Transverse colon (tissue), 4 donors: ENCODE measurements around the gene ABHD12. TPM values are rescaled to one million over a fixed set of nuclear protein-coding genes. Genes with fewer than 3 reads are reported as not detected.

Source experiments
- DNase-seq: peaks from one replicate; pipeline ENCODE4 v3.0.0-alpha.2; 2019
- H3K27ac ChIP-seq, 4 donors: fragments of 200-600 bp; sonication (generic); 2 replicates each; pipeline ENCODE4 v1.5.1; 2016 to 2018; ENCODE audit warnings: inconsistent platforms in 4 of 4
- H3K27me3 ChIP-seq: fragments of 200-600 bp; sonication (generic); 2 replicates; pipeline ENCODE4 v1.5.1; 2017; ENCODE audit warnings: inconsistent platforms
- H3K36me3 ChIP-seq, 4 donors: fragments of 200-600 bp; sonication (generic); 2 replicates each; pipeline ENCODE4 v1.5.1; 2017 to 2019; ENCODE audit warnings: inconsistent platforms in 4 of 4
- H3K4me1 ChIP-seq, 4 donors: fragments of 200-600 bp; sonication (generic); 2 replicates each; pipeline ENCODE4 v1.5.1; 2017 to 2020; ENCODE audit warnings: inconsistent platforms in 4 of 4
- H3K4me3 ChIP-seq, 4 donors: fragments of 200-600 bp; sonication (generic); 1 replicate in 1 of 4; 2 replicates in 3 of 4; pipeline versions ENCODE4 v1.5.1 to v1.6.1; 2017 to 2019; ENCODE audit warnings: inconsistent platforms in 4 of 4
- H3K9me3 ChIP-seq, 2 donors: fragments of 200-600 bp; sonication (generic); 2 replicates each; pipeline ENCODE4 v1.5.1; 2017 to 2019; ENCODE audit warnings: inconsistent platforms in 2 of 2
- EP300 ChIP-seq: sonication (generic); formaldehyde crosslinking; IDR thresholded peaks from one replicate; pipeline ENCODE4 v1.6.1; 2017; ENCODE audit warnings: antibody characterized with exemption, low read depth
- POLR2A ChIP-seq: fragments of 450-650 bp; IDR thresholded peaks from one replicate; pipeline ENCODE4 v1.6.1; 2016; ENCODE audit warnings: antibody characterized with exemption, mild to moderate bottlenecking, moderate library complexity
- POLR2AphosphoS5 ChIP-seq, 3 donors: sonication (generic); formaldehyde crosslinking; IDR thresholded peaks; one replicate each; pipeline ENCODE4 v1.6.1; 2016; ENCODE audit warnings: antibody characterized with exemption in 3 of 3
- WGBS, 2 donors: methylation state at CpG; one replicate each; pipeline ENCODE4 v1.1.5; 2018; ENCODE audit warnings: low coverage in 1 of 2; 5-methylcytosine and 5-hydroxymethylcytosine counted together
- in situ Hi-C, 4 donors: fragments of 200-750 bp; cut with MboI; loops; one replicate each; pipeline versions ENCODE4 v1.15.0 to v1.15.1; 2017; ENCODE audit warnings: low sequenced_read_pairs in 3 of 4, low pct_ligation_motif_present in 1 of 4, low pct_unique_long_range_greater_than_20kb in 1 of 4
- intact Hi-C: fragments of 100-400 bp; cut with DNase I; formaldehyde crosslinking; loops from one replicate; pipeline ENCODE4 v1.15.1; 2023; ENCODE audit warnings: low total_unique reads
- total RNA-seq, 4 donors: library from RNA; depleted of rRNA; stranded (reverse); fragments of >200 nt; gene quantifications; one replicate each; pipeline ENCODE4 v1.1.0, GENCODE V29; 2016
- TF ChIP-seq, protein P1 (sequence below), 5 experiments: fragments of 200-600 bp in 3 of 5; fragments of 450-650 bp in 2 of 5; sonication (generic) in 3 of 5; IDR thresholded peaks; 1 replicate in 2 of 5; 2 replicates in 3 of 5; pipeline ENCODE4 v1.5.1; 2016 to 2017; ENCODE audit warnings: antibody characterized with exemption in 5 of 5, inconsistent platforms in 3 of 5, mild to moderate bottlenecking in 2 of 5, moderate library complexity in 1 of 5

Gene ABHD12
- total RNA-seq, 4 donors from 2014 or later = 67.3 to 103 (median 73.4) TPM

DNA sequence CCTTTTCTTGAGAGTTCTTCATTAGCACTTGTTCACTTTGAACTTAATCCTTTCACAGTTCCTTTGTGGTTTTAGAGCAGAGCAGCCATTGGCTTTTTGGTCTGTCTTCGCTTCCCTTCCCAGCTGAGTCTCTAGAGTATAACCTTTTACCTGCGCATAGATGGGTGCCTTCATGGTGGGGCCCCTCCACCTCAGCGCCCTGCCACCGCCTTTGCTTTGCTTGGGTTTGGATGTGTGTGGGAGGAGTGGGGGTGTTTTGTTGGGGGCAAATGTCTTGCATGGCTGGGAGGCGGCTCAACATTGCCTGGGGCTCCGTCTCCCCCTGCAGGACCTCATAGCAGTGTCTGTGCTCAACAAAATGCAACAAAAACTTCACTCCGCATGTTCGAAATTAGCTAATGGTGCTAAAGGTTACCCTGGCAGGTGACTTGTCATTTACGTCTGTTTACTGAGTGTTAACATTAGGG lies 130.8 kb downstream of the ABHD12 start:
- Histone ChIP-seq H3K36me3 (peaks cover 0 to 10% (median 5%) of the 10 kb centered on the region in 4 donors), H3K4me3 (no peak overlapping the region), H3K9me3 (no peaks in the 10 kb centered on the region), H3K27me3 (no peaks in the 10 kb centered on the region), H3K4me1 (peaks cover 19 to 46% (median 33%) of the 10 kb centered on the region in 4 donors), H3K27ac (peak overlapping the region; percentile 9 to 55 (median 40))
- in situ Hi-C loops = no loop called here
- 63 to 69% methylated on average over 4 to 9 of the region's 9 CpGs for WGBS, 2 donors
- no peak for TF ChIP-seq EP300
- TF ChIP-seq, protein P1, sequence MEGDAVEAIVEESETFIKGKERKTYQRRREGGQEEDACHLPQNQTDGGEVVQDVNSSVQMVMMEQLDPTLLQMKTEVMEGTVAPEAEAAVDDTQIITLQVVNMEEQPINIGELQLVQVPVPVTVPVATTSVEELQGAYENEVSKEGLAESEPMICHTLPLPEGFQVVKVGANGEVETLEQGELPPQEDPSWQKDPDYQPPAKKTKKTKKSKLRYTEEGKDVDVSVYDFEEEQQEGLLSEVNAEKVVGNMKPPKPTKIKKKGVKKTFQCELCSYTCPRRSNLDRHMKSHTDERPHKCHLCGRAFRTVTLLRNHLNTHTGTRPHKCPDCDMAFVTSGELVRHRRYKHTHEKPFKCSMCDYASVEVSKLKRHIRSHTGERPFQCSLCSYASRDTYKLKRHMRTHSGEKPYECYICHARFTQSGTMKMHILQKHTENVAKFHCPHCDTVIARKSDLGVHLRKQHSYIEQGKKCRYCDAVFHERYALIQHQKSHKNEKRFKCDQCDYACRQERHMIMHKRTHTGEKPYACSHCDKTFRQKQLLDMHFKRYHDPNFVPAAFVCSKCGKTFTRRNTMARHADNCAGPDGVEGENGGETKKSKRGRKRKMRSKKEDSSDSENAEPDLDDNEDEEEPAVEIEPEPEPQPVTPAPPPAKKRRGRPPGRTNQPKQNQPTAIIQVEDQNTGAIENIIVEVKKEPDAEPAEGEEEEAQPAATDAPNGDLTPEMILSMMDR (IDR thresholded peaks at IDR 0.05) = no peak
- no peak for TF ChIP-seq POLR2AphosphoS5 (IDR thresholded peaks at IDR 0.05)
- no peak for TF ChIP-seq POLR2A
- peak; percentile 13 for DNase-seq
- intact Hi-C loops = loop anchor here (10.0 kb wide), 1 partner anchor 205 kb away; the partner anchor contains the start of gene ACSS1

DNA sequence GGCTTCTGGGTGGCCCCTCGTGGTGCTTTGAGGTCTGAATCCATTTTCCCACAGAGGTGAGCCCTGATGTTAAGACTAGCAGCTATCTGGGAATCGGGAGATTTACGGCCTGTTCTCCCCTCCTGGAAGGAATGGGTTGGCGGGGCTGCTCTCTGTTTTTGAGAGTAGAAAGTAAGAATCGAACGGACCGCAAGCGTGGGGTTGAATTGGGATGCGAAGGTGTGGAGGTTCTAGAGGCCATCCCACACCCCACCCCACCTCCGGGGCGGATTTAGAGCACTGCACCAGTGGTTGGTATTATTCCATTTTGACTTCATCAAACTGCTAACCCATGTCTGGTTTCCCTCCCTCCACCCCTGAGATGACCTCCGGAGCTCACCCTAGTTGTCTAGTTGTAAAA lies 131.3 kb downstream of the ABHD12 start:
- DNase-seq = peak; percentile 6
- peaks cover 0 to 10% (median 5%) of the 10 kb centered on the region in 4 donors for H3K36me3 ChIP-seq
- in situ Hi-C loops (no loop called here), intact Hi-C loops (no loop called here)
- no peaks in the 10 kb centered on the region for H3K9me3 ChIP-seq
- no peaks in the 10 kb centered on the region for H3K27me3 ChIP-seq
- peak overlapping the region in 3 of 4 donors; percentile 31 to 55 (median 50) for H3K27ac ChIP-seq
- no peak overlapping the region for H3K4me3 ChIP-seq
- 94 to 96% methylated on average over 2 to 12 of the region's 12 CpGs for WGBS, 2 donors
- peaks cover 20 to 51% (median 37%) of the 10 kb centered on the region in 4 donors for H3K4me1 ChIP-seq
- TF ChIP-seq EP300 = no peak
- no peak for TF ChIP-seq POLR2AphosphoS5 (IDR thresholded peaks at IDR 0.05)
- TF ChIP-seq POLR2A = no peak
- TF ChIP-seq, protein P1 (IDR thresholded peaks at IDR 0.05) = no peak

DNA sequence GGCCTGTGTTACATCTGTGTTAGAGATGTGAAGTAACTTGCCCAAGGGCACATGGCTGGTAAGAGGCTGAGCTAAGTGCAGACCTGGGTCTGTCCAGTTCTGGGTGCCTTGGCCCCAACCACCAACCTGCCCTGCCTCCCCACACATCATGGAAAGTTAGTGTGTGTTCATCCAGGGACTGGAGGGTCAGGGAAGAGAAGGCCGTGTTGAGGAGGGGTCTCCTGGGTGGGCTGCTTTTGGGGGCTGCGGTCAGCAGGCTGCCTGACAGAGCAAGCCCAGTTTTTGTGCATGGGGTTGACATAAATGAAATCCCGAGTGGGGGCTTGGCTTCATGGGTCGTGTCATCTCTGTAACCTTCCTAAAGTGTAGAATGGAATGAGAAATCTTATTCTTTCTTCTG lies 131.8 kb downstream of the ABHD12 start:
- Histone ChIP-seq H3K36me3 (peaks cover 0 to 10% (median 5%) of the 10 kb centered on the region in 4 donors), H3K4me3 (no peak overlapping the region), H3K27ac (peak overlapping the region in 1 of 4 donors; percentile 40), H3K9me3 (no peaks in the 10 kb centered on the region), H3K4me1 (peaks cover 24 to 56% (median 41%) of the 10 kb centered on the region in 4 donors), H3K27me3 (no peaks in the 10 kb centered on the region)
- WGBS, 2 donors = 73 to 92% methylated on average over 3 to 4 of the region's 4 CpGs
- intact Hi-C loops (no loop called here), in situ Hi-C loops (no loop called here)
- DNase-seq = no peak
- TF ChIP-seq POLR2A (no peak), POLR2AphosphoS5 (IDR thresholded peaks at IDR 0.05) (no peak), EP300 (no peak)
- TF ChIP-seq, protein P1 (IDR thresholded peaks at IDR 0.05) = no peak

DNA sequence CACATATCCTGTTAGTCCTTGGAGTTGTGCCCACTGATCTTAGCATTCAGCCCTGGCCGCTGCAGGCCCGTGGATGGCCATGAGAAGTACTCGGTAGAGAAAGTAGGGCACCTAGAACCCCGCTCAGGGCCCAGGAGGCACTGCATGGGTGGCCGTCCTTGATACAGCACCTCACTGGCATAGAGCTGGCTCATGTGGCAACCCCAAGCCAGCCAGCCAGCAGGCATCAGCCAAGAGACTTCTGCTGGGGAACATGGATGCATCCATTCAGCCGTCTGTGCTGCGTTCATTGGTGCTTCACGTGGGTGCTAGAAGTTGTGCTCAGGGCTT lies 132.2 kb downstream of the ABHD12 start:
- no peak for DNase-seq
- no peak for TF ChIP-seq POLR2A
- TF ChIP-seq, protein P1 (IDR thresholded peaks at IDR 0.05) = no peak
- no peak for TF ChIP-seq POLR2AphosphoS5 (IDR thresholded peaks at IDR 0.05)
- no peak for TF ChIP-seq EP300
- WGBS, 2 donors = 96% methylated on average over 8 of the region's 8 CpGs; no CpG with 5 or more reads in 1 of the 2 donors
- Histone ChIP-seq H3K9me3 (no peaks in the 10 kb centered on the region), H3K27me3 (no peaks in the 10 kb centered on the region), H3K4me1 (peaks cover 28 to 60% (median 45%) of the 10 kb centered on the region in 4 donors), H3K27ac (peak overlapping the region in 3 of 4 donors; percentile 32 to 40 (median 39)), H3K4me3 (no peak overlapping the region), H3K36me3 (peaks cover 0 to 10% (median 5%) of the 10 kb centered on the region in 4 donors)
- in situ Hi-C loops = no loop called here
- intact Hi-C loops = no loop called here
